Measurements from ENCODE around the gene RASGEF1B.
"Not testable (repeated sequence)": the region's sequence is repeated elsewhere in the genome, so short reads cannot be mapped to it uniquely, and the experiment has no call there.

Gene RASGEF1B

GRCh38 chr4:81498551-81499099 is 26.9 kb upstream of the RASGEF1B start:
- DNase-seq (ENCODE audit: low read depth in 1 of 2, low spot score in 1 of 2), result no peak

- DNase-seq (ENCODE audit: low read depth in 1 of 2, low spot score in 1 of 2), result no peak
Observed at GRCh38 chr4:81498046-81498445, 26.3 kb upstream of the RASGEF1B start.

- DNase-seq (ENCODE audit: low read depth in 1 of 2, low spot score in 1 of 2), result no peak
Observed at GRCh38 chr4:81495345-81495744, 23.6 kb upstream of the RASGEF1B start.

- no peak for DNase-seq (ENCODE audit: low read depth in 1 of 2, low spot score in 1 of 2)
Observed at GRCh38 chr4:81494031-81494431, 22.3 kb upstream of the RASGEF1B start.

- no peak for DNase-seq (ENCODE audit: low read depth in 1 of 2, low spot score in 1 of 2)
Observed at GRCh38 chr4:81492606-81493230, 21.0 kb upstream of the RASGEF1B start.

- peak in 1 of 2 donors; percentile 42 for DNase-seq (ENCODE audit: low read depth in 1 of 2, low spot score in 1 of 2)
Observed at GRCh38 chr4:81491943-81492342, 20.2 kb upstream of the RASGEF1B start.

GRCh38 chr4:81490403-81491160 is 18.9 kb upstream of the RASGEF1B start:
- DNase-seq (ENCODE audit: low read depth in 1 of 2, low spot score in 1 of 2), result no peak

- no peak for DNase-seq (ENCODE audit: low read depth in 1 of 2, low spot score in 1 of 2)
Observed at GRCh38 chr4:81486502-81486901, 14.8 kb upstream of the RASGEF1B start.

- DNase-seq (ENCODE audit: low read depth in 1 of 2, low spot score in 1 of 2), result no peak
Observed at GRCh38 chr4:81485310-81485980, 13.7 kb upstream of the RASGEF1B start.

GRCh38 chr4:81482326-81482725 is 10.6 kb upstream of the RASGEF1B start:
- DNase-seq (ENCODE audit: low read depth in 1 of 2, low spot score in 1 of 2), result no peak

- no peak for DNase-seq (ENCODE audit: low read depth in 1 of 2, low spot score in 1 of 2)
Observed at GRCh38 chr4:81481151-81481550, 9.4 kb upstream of the RASGEF1B start.

- DNase-seq (ENCODE audit: low read depth in 1 of 2, low spot score in 1 of 2), result not testable (repeated sequence)
Observed at GRCh38 chr4:81479573-81479972, 7.9 kb upstream of the RASGEF1B start.

GRCh38 chr4:81473331-81474265 is 1.9 kb upstream of the RASGEF1B start:
- DNase-seq (ENCODE audit: low read depth in 1 of 2, low spot score in 1 of 2), result not testable (repeated sequence)

GRCh38 chr4:81472281-81473182 is 825 bp upstream of the RASGEF1B start:
- peak in 1 of 2 donors; percentile 25 for DNase-seq (ENCODE audit: low read depth in 1 of 2, low spot score in 1 of 2)

GRCh38 chr4:81471298-81471587 is 464 bp downstream of the RASGEF1B start:
- no peak for DNase-seq (ENCODE audit: low read depth in 1 of 2, low spot score in 1 of 2)

- no peak for DNase-seq (ENCODE audit: low read depth in 1 of 2, low spot score in 1 of 2)
Observed at GRCh38 chr4:81470456-81471297, 1.0 kb downstream of the RASGEF1B start.

GRCh38 chr4:81469781-81470455 is 1.8 kb downstream of the RASGEF1B start:
- no peak for DNase-seq (ENCODE audit: low read depth in 1 of 2, low spot score in 1 of 2)

- DNase-seq (ENCODE audit: low read depth in 1 of 2, low spot score in 1 of 2), result no peak
Observed at GRCh38 chr4:81468678-81469077, 3.0 kb downstream of the RASGEF1B start.

GRCh38 chr4:81467672-81467964 is 4.1 kb downstream of the RASGEF1B start:
- no peak for DNase-seq (ENCODE audit: low read depth in 1 of 2, low spot score in 1 of 2)
